Frontal cortex (tissue), 4 donors: ENCODE data around the gene MESP2. TPM values are rescaled to one million over a fixed set of nuclear protein-coding genes. Genes with fewer than 3 reads are reported as not detected.

Experiments used
- DNase-seq, 2 donors: peaks; one replicate each; pipeline ENCODE4 v3.0.0; 2012; ENCODE audit warnings: low spot score in 2 of 2
- FAIRE-seq: peaks from 2 replicates; lab custom pipeline; 2012; peaks lifted over from hg19 to GRCh38; lab: Jason Lieb, UNC
- total RNA-seq: library from RNA; depleted of rRNA; stranded (reverse); fragments of >200 nt; gene quantifications from one replicate; pipeline ENCODE4 v1.2.3, GENCODE V29; 2014
- donor health status: control.
- donor health status: control.
- donor health status: control.

The MESP2 gene
- total RNA-seq, 1 donor from 2014 or later: not detected

- DNase-seq (no peak), FAIRE-seq (no peak)
Observed at GRCh38 chr15:89827829-89828228, 51.7 kb downstream of the MESP2 start.

Other genes starting within 250 kb of the MESP2 start
- gene TICRR, start 200.9 kb upstream of the MESP2 start, total RNA-seq: 1.2 TPM
- 4.9 TPM for gene KIF7, start 120.9 kb upstream of the MESP2 start, total RNA-seq
- under 0.01 TPM for gene PLIN1, start 97.0 kb upstream of the MESP2 start, total RNA-seq
- 12.6 TPM for gene PEX11A, start 85.6 kb upstream of the MESP2 start, total RNA-seq
- gene WDR93, start 85.5 kb upstream of the MESP2 start, total RNA-seq: 0.41 TPM
- 2.0 TPM for gene MESP1, start 25.1 kb upstream of the MESP2 start, total RNA-seq
- gene ANPEP, start 38.5 kb downstream of the MESP2 start, total RNA-seq: 0.82 TPM
- 40.8 TPM for gene AP3S2, start 117.7 kb downstream of the MESP2 start, total RNA-seq
- 13.5 TPM for gene ARPIN, start 136.6 kb downstream of the MESP2 start, total RNA-seq
- gene ZNF710, start 225.0 kb downstream of the MESP2 start, total RNA-seq: 6.5 TPM